Measurements from ENCODE around the gene PLCXD3. TPM values are rescaled to one million over a fixed set of nuclear protein-coding genes. Genes with fewer than 3 reads are reported as not detected.

Gene PLCXD3
- total and polyA plus RNA-seq, 2 of the 8 experiments (the other 6 are each of a cell fraction or from before 2014, with no cell fraction given) = 0.03 to 0.07 TPM

DNA sequence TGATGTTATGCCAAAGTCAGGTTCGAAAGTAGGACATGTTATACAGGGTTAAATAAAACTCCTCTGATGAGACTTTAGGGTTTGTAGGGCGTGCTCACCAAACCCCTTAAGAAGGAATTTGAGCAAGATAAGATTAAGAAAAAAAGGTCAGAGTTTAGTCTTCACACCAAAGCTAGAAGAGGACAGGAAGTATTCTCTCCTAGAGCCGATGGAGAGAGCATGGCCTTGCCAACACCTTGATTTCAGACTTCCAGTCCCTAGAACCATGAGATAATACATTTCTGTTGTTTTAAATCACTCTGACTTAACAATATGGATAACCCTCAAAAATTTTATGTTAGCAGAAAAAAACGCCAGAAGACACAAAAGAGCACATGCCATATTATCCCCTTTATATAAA is 16.3 kb upstream of the PLCXD3 start:
- Histone ChIP-seq H3K23me2 (ENCODE audit: low read depth, low read length) (no peaks in the 10 kb centered on the region; the same call in 1 of the 2 replicates), H2AFZ (ENCODE audit: low read length) (no peak overlapping the region), H4K5ac (ENCODE audit: insufficient read length, low read depth, low read length) (no peak overlapping the region), H3K4me3 (ENCODE audit: extremely low read depth in 1 of 4, insufficient read depth in 2 of 4, low read depth in 3 of 4, low read length in 4 of 4) (no peak overlapping the region), H3K9ac (replicated peaks in 1 of 4; ENCODE audit: extremely low read depth in 1 of 4, low read depth in 3 of 4, low read length in 3 of 4) (no peak overlapping the region), H4K8ac (ENCODE audit: extremely low read depth, insufficient read depth, low read length) (no peak overlapping the region), H2BK12ac (ENCODE audit: low read depth, low read length) (no peak overlapping the region), H4K91ac (replicated peaks; ENCODE audit: insufficient read length, low read length) (no peak overlapping the region), H2BK120ac (replicated peaks; ENCODE audit: low read depth, low read length) (no peak overlapping the region), H2AK5ac (ENCODE audit: low read depth, low read length) (no peak overlapping the region), H3K27me3 (replicated peaks in 1 of 4; ENCODE audit: control insufficient read depth in 3 of 4, extremely low read depth in 1 of 4, insufficient read depth in 3 of 4, low read length in 3 of 4) (no peaks in the 10 kb centered on the region), H2BK5ac (ENCODE audit: low read depth, low read length) (no peak overlapping the region), H3K18ac (ENCODE audit: extremely low read depth, low read length) (no peak overlapping the region), H3K79me2 (ENCODE audit: control insufficient read depth in 1 of 2, insufficient read depth in 2 of 2, low read length in 2 of 2) (no peaks in the 10 kb centered on the region), H4K20me1 (replicated peaks in 1 of 2; ENCODE audit: control insufficient read depth in 1 of 2, insufficient read depth in 2 of 2, low read length in 2 of 2) (no peaks in the 10 kb centered on the region), H3K4me2 (ENCODE audit: insufficient read depth in 1 of 2, low read depth in 2 of 2, low read length in 2 of 2) (no peak overlapping the region), H3K9me3 (ENCODE audit: insufficient read depth in 2 of 2, low read depth in 1 of 2, low read length in 1 of 2) (no peaks in the 10 kb centered on the region), H3K56ac (replicated peaks; ENCODE audit: insufficient read length, low read depth, low read length) (no peak overlapping the region), H3K4ac (replicated peaks; ENCODE audit: insufficient read length, low read depth, low read length) (no peak overlapping the region), H3K27ac (ENCODE audit: low read depth, low read length) (no peak overlapping the region), H2BK20ac (ENCODE audit: low read length) (no peak overlapping the region), H3K36me3 (ENCODE audit: control insufficient read depth in 2 of 4, insufficient read depth in 4 of 4, low read length in 3 of 4) (no peaks in the 10 kb centered on the region), H3K79me1 (ENCODE audit: low read depth, low read length) (no peaks in the 10 kb centered on the region), H3K14ac (ENCODE audit: insufficient read length) (no peak overlapping the region), H3K4me1 (replicated peaks in 1 of 4; ENCODE audit: control insufficient read depth in 3 of 4, insufficient read depth in 4 of 4, low read length in 3 of 4) (no peaks in the 10 kb centered on the region), H2BK15ac (ENCODE audit: low read length) (no peak overlapping the region), H3K23ac (ENCODE audit: insufficient read length) (no peak overlapping the region)
- FAIRE-seq (no peak), DNase-seq (ENCODE audit: low read depth in 1 of 2, low spot score in 2 of 2) (no peak)
- ChIA-PET POLR2A (ENCODE audit: partially characterized antibody) (no interaction called here), CTCF (ENCODE audit: partially characterized antibody) (interaction anchor here (4.0 kb wide), 1 partner anchor 256 kb away, joined by 28 read pairs; no protein-coding TSS in a partner anchor)
- WGBS, 2 experiments (ENCODE audit: extremely low coverage in 1 of 2, insufficient coverage in 1 of 2, insufficient read length in 1 of 2, insufficient replicate concordance in 2 of 2, low coverage in 1 of 2, low lambda C conversion rate in 2 of 2, missing lambda C conversion rate in 1 of 2) = 80% methylated on average over 4 of the region's 4 CpGs; no CpG with 5 or more reads in 1 of the 2 experiments
- TF ChIP-seq TCF12 (IDR thresholded peaks at IDR 0.05; ENCODE audit: low read depth, low read length) = no peak
- TF ChIP-seq EP300 (IDR thresholded peaks at IDR 0.05; ENCODE audit: borderline replicate concordance in 1 of 2, low read depth in 2 of 2, low read length in 2 of 2) = no peak
- TF ChIP-seq PHF8 (conservative IDR thresholded peaks at IDR 0.05; ENCODE audit: low read depth, low read length) = no peak
- TF ChIP-seq TAF7 (optimal IDR thresholded peaks at IDR 0.05; ENCODE audit: borderline replicate concordance, low read depth, low read length) = no peak
- TF ChIP-seq GABPA (IDR thresholded peaks at IDR 0.05; ENCODE audit: borderline replicate concordance, insufficient read depth, low read length) = no peak
- TF ChIP-seq RAD21 (IDR thresholded peaks at IDR 0.05 in 1 of 2, conservative IDR thresholded peaks at IDR 0.05 in 1 of 2; ENCODE audit: low read depth in 2 of 2, low read length in 2 of 2) = no peak
- TF ChIP-seq, protein P1, sequence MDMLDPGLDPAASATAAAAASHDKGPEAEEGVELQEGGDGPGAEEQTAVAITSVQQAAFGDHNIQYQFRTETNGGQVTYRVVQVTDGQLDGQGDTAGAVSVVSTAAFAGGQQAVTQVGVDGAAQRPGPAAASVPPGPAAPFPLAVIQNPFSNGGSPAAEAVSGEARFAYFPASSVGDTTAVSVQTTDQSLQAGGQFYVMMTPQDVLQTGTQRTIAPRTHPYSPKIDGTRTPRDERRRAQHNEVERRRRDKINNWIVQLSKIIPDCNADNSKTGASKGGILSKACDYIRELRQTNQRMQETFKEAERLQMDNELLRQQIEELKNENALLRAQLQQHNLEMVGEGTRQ (IDR thresholded peaks at IDR 0.05; ENCODE audit: low read length) = no peak
- no peak for TF ChIP-seq SP4 (IDR thresholded peaks at IDR 0.05; ENCODE audit: low read length)
- no peak for TF ChIP-seq CHD2 (IDR thresholded peaks at IDR 0.05; ENCODE audit: low read length)
- no peak for TF ChIP-seq SP1 (IDR thresholded peaks at IDR 0.05; ENCODE audit: low read depth, low read length)
- no peak for TF ChIP-seq SIX5 (IDR thresholded peaks at IDR 0.05; ENCODE audit: low read depth, low read length)
- no peak for TF ChIP-seq SAP30 (IDR thresholded peaks at IDR 0.05; ENCODE audit: insufficient read depth, insufficient replicate concordance, low read length)
- no peak for TF ChIP-seq SUZ12 (IDR thresholded peaks at IDR 0.05; ENCODE audit: low read length)
